OCI-LY1 (cell line): Measurements from ENCODE around the gene TOM1L2.

Experiments used
- H2AFZ ChIP-seq: fragments of 200-600 bp; sonication (generic), shearing (Covaris generic); 2 replicates; pipeline ENCODE4 v1.6.0; 2014; ENCODE audit warnings: antibody characterized with exemption, mild to moderate bottlenecking, low read length
- H3F3A ChIP-seq: fragments of 200-600 bp; sonication (generic), shearing (Covaris generic); 2 replicates; pipeline ENCODE4 v1.6.0; 2014; ENCODE audit warnings: mild to moderate bottlenecking, antibody characterized with exemption, low read length, moderate library complexity; ENCODE audit not compliant: insufficient read depth
- H3K27ac ChIP-seq: fragments of 200-600 bp; sonication (generic); 2 replicates; pipeline ENCODE4 v1.5.1; 2014; ENCODE audit warnings: low read length, mixed run types, mild to moderate bottlenecking, low read depth; ENCODE audit not compliant: poor library complexity, severe bottlenecking
- H3K27me3 ChIP-seq: fragments of 200-600 bp; sonication (generic); 2 replicates; pipeline ENCODE4 v1.6.0; 2014; ENCODE audit warnings: antibody characterized with exemption, mild to moderate bottlenecking, low read length, moderate library complexity; ENCODE audit not compliant: insufficient read depth
- H3K36me3 ChIP-seq: fragments of 200-600 bp; sonication (generic); 2 replicates; pipeline ENCODE4 v1.6.1; 2014; ENCODE audit warnings: mild to moderate bottlenecking, antibody characterized with exemption, low read length, moderate library complexity, mixed read lengths; ENCODE audit not compliant: insufficient read depth
- H3K4me1 ChIP-seq: fragments of 200-600 bp; sonication (generic); 2 replicates; pipeline ENCODE4 v1.5.1; 2014; ENCODE audit warnings: mild to moderate bottlenecking, low read length, moderate library complexity; ENCODE audit not compliant: insufficient read depth, severe bottlenecking
- H3K4me2 ChIP-seq: fragments of 200-600 bp; sonication (generic), shearing (Covaris generic); 2 replicates; pipeline ENCODE4 v1.6.1; 2014; ENCODE audit warnings: low read length
- H3K4me3 ChIP-seq: fragments of 200-600 bp; sonication (generic); 2 replicates; pipeline ENCODE4 v1.5.1; 2014; ENCODE audit warnings: low read length, low read depth, mild to moderate bottlenecking, mixed read lengths; ENCODE audit not compliant: poor library complexity, severe bottlenecking
- H3K79me2 ChIP-seq: fragments of 200-600 bp; shearing (Covaris generic); 2 replicates; pipeline ENCODE4 v1.6.1; 2016; ENCODE audit warnings: mixed run types, low read length, mixed read lengths; ENCODE audit not compliant: insufficient read depth
- H3K9ac ChIP-seq: fragments of 200-600 bp; sonication (generic), shearing (Covaris generic); 2 replicates; pipeline ENCODE4 v1.6.1; 2014; ENCODE audit warnings: mild to moderate bottlenecking, low read length, mixed read lengths
- H3K9me2 ChIP-seq: fragments of 200-600 bp; sonication (generic), shearing (Covaris generic); 2 replicates; pipeline ENCODE4 v1.6.1; 2014; ENCODE audit warnings: low read depth, mild to moderate bottlenecking, low read length, mixed read lengths
- H3K9me3 ChIP-seq: fragments of 200-600 bp; shearing (Covaris generic); 2 replicates; pipeline ENCODE4 v1.6.1; 2014; ENCODE audit warnings: low read length, mixed read lengths
- H4K20me1 ChIP-seq: fragments of 200-600 bp; sonication (generic), shearing (Covaris generic); 2 replicates; pipeline ENCODE4 v1.6.0; 2016; ENCODE audit warnings: mild to moderate bottlenecking, low read length; ENCODE audit not compliant: insufficient read depth
- EZH2 ChIP-seq: fragments of 200-600 bp; sonication (generic), shearing (Covaris generic); IDR thresholded peaks from 2 replicates; pipeline ENCODE4 v1.8.0; 2017; ENCODE audit warnings: borderline replicate concordance, mixed run types, mild to moderate bottlenecking, antibody characterized with exemption, low read length, moderate library complexity, mixed read lengths
- TF ChIP-seq, protein P1 (sequence below): fragments of 200-600 bp; sonication (generic), shearing (Covaris generic); IDR thresholded peaks from 2 replicates; pipeline ENCODE4 v1.5.1; 2017; ENCODE audit warnings: mild to moderate bottlenecking, antibody characterized with exemption, low read length, moderate library complexity, mixed read lengths

Gene TOM1L2

DNA sequence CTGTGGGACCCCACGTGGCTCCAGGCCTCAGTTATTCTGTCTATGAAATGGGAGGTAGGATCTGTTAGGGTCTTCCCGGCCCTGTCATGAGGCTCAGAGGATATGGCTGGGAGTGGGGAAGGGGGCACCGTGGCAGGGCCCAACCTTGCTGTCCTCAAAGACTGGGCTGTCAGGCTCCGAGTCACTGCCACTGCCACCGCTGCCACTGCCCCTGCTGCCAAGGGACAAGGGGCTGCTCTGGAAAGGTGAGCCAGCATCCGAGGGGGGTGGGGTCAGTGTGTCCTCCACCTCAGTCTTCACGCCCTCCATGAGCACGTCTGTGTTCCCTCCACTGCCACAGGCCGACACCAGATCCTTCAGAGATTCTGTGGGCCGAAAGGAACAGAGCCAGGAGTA is 154.7 kb downstream of the TOM1L2 start:
- Histone ChIP-seq H3K27ac (no peak overlapping the region), H3K9ac (no peak overlapping the region), H3K27me3 (no peaks in the 10 kb centered on the region), H3K4me3 (no peak overlapping the region), H2AFZ (no peak overlapping the region), H3K9me3 (no peaks in the 10 kb centered on the region), H3K36me3 (peaks cover 76% of the 10 kb centered on the region), H3F3A (no peaks in the 10 kb centered on the region), H4K20me1 (no peaks in the 10 kb centered on the region), H3K4me1 (peaks cover 33% of the 10 kb centered on the region), H3K9me2 (no peaks in the 10 kb centered on the region), H3K79me2 (no peaks in the 10 kb centered on the region), H3K4me2 (no peak overlapping the region)
- TF ChIP-seq, protein P1, sequence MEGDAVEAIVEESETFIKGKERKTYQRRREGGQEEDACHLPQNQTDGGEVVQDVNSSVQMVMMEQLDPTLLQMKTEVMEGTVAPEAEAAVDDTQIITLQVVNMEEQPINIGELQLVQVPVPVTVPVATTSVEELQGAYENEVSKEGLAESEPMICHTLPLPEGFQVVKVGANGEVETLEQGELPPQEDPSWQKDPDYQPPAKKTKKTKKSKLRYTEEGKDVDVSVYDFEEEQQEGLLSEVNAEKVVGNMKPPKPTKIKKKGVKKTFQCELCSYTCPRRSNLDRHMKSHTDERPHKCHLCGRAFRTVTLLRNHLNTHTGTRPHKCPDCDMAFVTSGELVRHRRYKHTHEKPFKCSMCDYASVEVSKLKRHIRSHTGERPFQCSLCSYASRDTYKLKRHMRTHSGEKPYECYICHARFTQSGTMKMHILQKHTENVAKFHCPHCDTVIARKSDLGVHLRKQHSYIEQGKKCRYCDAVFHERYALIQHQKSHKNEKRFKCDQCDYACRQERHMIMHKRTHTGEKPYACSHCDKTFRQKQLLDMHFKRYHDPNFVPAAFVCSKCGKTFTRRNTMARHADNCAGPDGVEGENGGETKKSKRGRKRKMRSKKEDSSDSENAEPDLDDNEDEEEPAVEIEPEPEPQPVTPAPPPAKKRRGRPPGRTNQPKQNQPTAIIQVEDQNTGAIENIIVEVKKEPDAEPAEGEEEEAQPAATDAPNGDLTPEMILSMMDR: no peak
- no peak for TF ChIP-seq EZH2

- H3K9ac ChIP-seq: no peak overlapping the region
- TF ChIP-seq EZH2: no peak
- TF ChIP-seq, protein P1: no peak
- no peak overlapping the region for H3K27ac ChIP-seq
- H3K9me2 ChIP-seq: no peaks in the 10 kb centered on the region
- H2AFZ ChIP-seq: no peak overlapping the region
- no peak overlapping the region for H3K4me2 ChIP-seq
- no peak overlapping the region for H3K4me3 ChIP-seq
- H3K79me2 ChIP-seq: no peaks in the 10 kb centered on the region
- no peaks in the 10 kb centered on the region for H4K20me1 ChIP-seq
- H3F3A ChIP-seq: no peaks in the 10 kb centered on the region
- peaks cover 27% of the 10 kb centered on the region for H3K4me1 ChIP-seq
- peaks cover 81% of the 10 kb centered on the region for H3K36me3 ChIP-seq
- no peaks in the 10 kb centered on the region for H3K27me3 ChIP-seq
- no peaks in the 10 kb centered on the region for H3K9me3 ChIP-seq
Observed at GRCh38 chr17:17816831-17817551, 155.2 kb downstream of the TOM1L2 start.

DNA sequence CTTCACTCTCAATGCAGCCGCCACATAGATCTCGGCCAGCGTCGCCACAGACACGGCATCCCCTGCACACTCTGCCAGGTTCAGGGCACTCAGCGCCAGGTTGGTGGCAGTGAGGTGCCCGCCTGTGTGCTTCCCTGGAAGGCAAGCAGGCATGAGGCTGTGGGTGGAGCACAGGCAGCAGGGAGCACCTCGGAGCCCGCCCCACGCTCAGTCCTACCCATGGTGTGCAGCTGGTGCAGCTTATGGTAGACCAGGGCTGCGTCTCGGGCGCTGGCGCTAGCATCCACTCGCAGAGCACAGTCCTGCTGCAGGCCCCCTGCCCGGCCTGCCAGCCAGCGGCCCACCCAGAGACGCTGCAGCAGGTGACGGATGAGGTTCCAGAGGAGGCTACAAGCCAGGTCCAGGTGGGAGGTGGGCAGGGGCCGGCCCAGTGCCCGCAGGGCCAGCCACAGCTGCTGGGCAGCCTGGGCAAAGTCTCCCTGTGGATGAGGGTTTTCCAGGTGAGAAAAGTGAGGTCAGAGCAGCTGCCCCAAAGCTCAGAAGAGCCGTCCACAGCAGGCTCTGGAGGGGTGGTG is 155.9 kb downstream of the TOM1L2 start:
- Histone ChIP-seq H3K9me2 (no peaks in the 10 kb centered on the region), H3K9me3 (no peaks in the 10 kb centered on the region), H3K79me2 (no peaks in the 10 kb centered on the region), H4K20me1 (no peaks in the 10 kb centered on the region), H3K4me1 (peaks cover 21% of the 10 kb centered on the region), H3K4me2 (no peak overlapping the region), H3K4me3 (no peak overlapping the region), H3K27ac (no peak overlapping the region), H3K27me3 (no peaks in the 10 kb centered on the region), H2AFZ (no peak overlapping the region), H3K36me3 (peaks cover 86% of the 10 kb centered on the region), H3K9ac (no peak overlapping the region), H3F3A (no peaks in the 10 kb centered on the region)
- TF ChIP-seq EZH2: no peak
- TF ChIP-seq, protein P1: no peak
